Measurements from ENCODE around the gene MME.

DNA sequence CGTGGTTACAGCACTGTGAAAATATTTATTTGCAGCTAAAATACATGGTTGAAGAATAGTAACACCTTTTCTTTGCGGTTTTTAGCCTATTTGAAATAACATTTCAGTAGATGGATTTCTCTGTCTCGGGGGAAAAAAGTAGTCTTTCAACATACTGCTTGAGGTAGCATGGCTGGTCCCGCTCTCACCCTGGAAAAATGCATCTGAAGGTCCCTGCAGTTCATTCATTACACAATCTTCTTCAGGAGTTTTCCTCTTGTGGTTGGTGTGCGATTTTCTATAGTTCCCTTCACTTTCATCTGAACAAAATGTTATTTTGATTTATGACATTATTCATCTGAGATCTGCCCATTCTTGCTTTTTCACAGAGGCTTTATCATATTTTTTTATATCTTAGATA, 137.5 kb downstream of the MME start:
- TF ChIP-seq POLR2AphosphoS5 (IDR thresholded peaks at IDR 0.05; ENCODE audit: low read depth, low read length) (no peak), TAF1 (IDR thresholded peaks at IDR 0.05; ENCODE audit: borderline replicate concordance, insufficient read depth, low read length) (no peak)

All from PFSK-1 (cell line).